K562 (cell line): Measurements from ENCODE around the gene PTPN1. TPM values are rescaled to one million over a fixed set of nuclear protein-coding genes. Genes with fewer than 3 reads are reported as not detected.
A peak's percentile ranks its signal among the peaks of the same experiment; 100 is the strongest.
"Not testable (repeated sequence)": the region's sequence is repeated elsewhere in the genome, so short reads cannot be mapped to it uniquely, and the experiment has no call there.

Experiments used
- ATAC-seq: fragments of 200-7000 bp; cut with Tn5 transposase; 3 replicates; pipeline ENCODE4 v1.9.1; 2020; ENCODE audit warnings: moderate library complexity
- BruUV-seq: library from RNA; stranded (reverse); fragments of 400-500 nt; replicated peaks from 2 replicates; lab custom pipeline; 2021; lab: Mats Ljungman, UMichigan
- CTCF ChIA-PET: fragments of 300-600 bp; formaldehyde crosslinking; extraction: SDS; loops from one replicate; lab custom pipeline; 2021; ENCODE audit warnings: low intra/inter-chr PET ratio; lab: Yijun Ruan, JAX
- POLR2A ChIA-PET: fragments of 300-600, 350-650 bp; sonication (Branson Sonifier 250); formaldehyde crosslinking; extraction: SDS; loops from one replicate; lab custom pipeline; 2021; ENCODE audit warnings: antibody characterized with exemption, inconsistent platforms; lab: Yijun Ruan, JAX
- DNase-seq, 4 experiments: peaks; one replicate each; pipeline versions ENCODE4 v3.0.0 to v3.0.0-alpha.2; 2011 to 2018; ENCODE audit warnings: low spot score in 3 of 4, mixed read lengths in 3 of 4; ENCODE audit errors: extremely low read depth in 1 of 4
- FAIRE-seq: peaks from 2 replicates; lab custom pipeline; 2011; peaks lifted over from hg19 to GRCh38; lab: Jason Lieb, UNC
- H2AFZ ChIP-seq: 2 replicates; pipeline ENCODE4 v1.6.0; 2011; ENCODE audit warnings: low read depth, low read length, control low read depth, inconsistent platforms
- H3K27ac ChIP-seq: fragments of 200-600 bp; 3 replicates; pipeline ENCODE4 v1.8.0; 2011; ENCODE audit warnings: low read depth, mild to moderate bottlenecking, control low read depth, inconsistent platforms, low read length, moderate library complexity, mixed read lengths; ENCODE audit errors: extremely low read depth
- H3K27me3 ChIP-seq, 2 experiments: fragments of 300-600 bp in 1 of 2; 2 replicates in 1 of 2; 3 replicates in 1 of 2; pipeline versions ENCODE4 v1.6.0 to v1.8.0; 2011; ENCODE audit warnings: inconsistent platforms in 2 of 2, low read length in 2 of 2, mild to moderate bottlenecking in 1 of 2, mixed read lengths in 1 of 2, moderate library complexity in 1 of 2; ENCODE audit not compliant: control insufficient read depth in 2 of 2, insufficient read depth in 2 of 2
- H3K36me3 ChIP-seq: fragments of 300-600 bp; 3 replicates; pipeline ENCODE4 v1.8.0; 2011; ENCODE audit warnings: mild to moderate bottlenecking, low read length, inconsistent platforms; ENCODE audit not compliant: control insufficient read depth, insufficient read depth
- H3K4me1 ChIP-seq, 2 experiments: fragments of 200-600 bp in 1 of 2; replicated peaks in 1 of 2; 2 replicates in 1 of 2; 3 replicates in 1 of 2; pipeline versions ENCODE4 v1.5.1 to v1.8.0; 2011; ENCODE audit warnings: inconsistent platforms in 2 of 2, low read length in 2 of 2, mild to moderate bottlenecking in 1 of 2, mixed read lengths in 1 of 2, moderate library complexity in 1 of 2; ENCODE audit not compliant: control insufficient read depth in 2 of 2, insufficient read depth in 2 of 2
- H3K4me2 ChIP-seq: 2 replicates; pipeline ENCODE4 v1.6.1; 2011; ENCODE audit warnings: low read length, control low read depth, inconsistent platforms, mixed read lengths; ENCODE audit not compliant: insufficient read depth
- H3K4me3 ChIP-seq: fragments of 200-600 bp; sonication (generic), shearing (Covaris generic); 2 replicates; pipeline ENCODE4 v1.5.1; 2016; ENCODE audit warnings: control low read depth, inconsistent platforms
- H3K79me2 ChIP-seq: fragments of 200-600 bp; 3 replicates; pipeline ENCODE4 v1.8.0; 2011; ENCODE audit warnings: low read length, inconsistent platforms; ENCODE audit not compliant: control insufficient read depth, insufficient read depth
- H3K9ac ChIP-seq, 2 experiments: 2 replicates each; pipeline versions ENCODE4 v1.6.0 to v1.6.1; 2011; ENCODE audit warnings: low read depth in 2 of 2, low read length in 2 of 2, control low read depth in 1 of 2, inconsistent platforms in 1 of 2, mild to moderate bottlenecking in 1 of 2, mixed read lengths in 1 of 2; ENCODE audit not compliant: insufficient read depth in 1 of 2
- H3K9me1 ChIP-seq: one replicate; pipeline ENCODE4 v1.6.0; 2011; ENCODE audit warnings: inconsistent platforms, mild to moderate bottlenecking, low read length, moderate library complexity; ENCODE audit not compliant: control insufficient read depth, insufficient read depth
- H3K9me3 ChIP-seq: replicated peaks from 2 replicates; pipeline ENCODE4 v1.5.1; 2011; ENCODE audit warnings: low read depth, low read length, inconsistent platforms; ENCODE audit not compliant: control insufficient read depth, insufficient read depth
- H4K20me1 ChIP-seq: replicated peaks from 2 replicates; pipeline ENCODE4 v1.6.1; 2011; ENCODE audit warnings: low read length, inconsistent platforms, mixed read lengths; ENCODE audit not compliant: control insufficient read depth, insufficient read depth
- FUS ChIP-seq: fragments of 200-400 bp; formaldehyde crosslinking; optimal IDR thresholded peaks from 2 replicates; pipeline ENCODE3; 2017; ENCODE audit warnings: low read depth, low read length
- SIN3A ChIP-seq, 2 experiments: fragments of 150-350 bp in 1 of 2; IDR thresholded peaks; 2 replicates each; pipeline ENCODE4 v1.6.1; 2011 to 2016; ENCODE audit warnings: borderline replicate concordance in 2 of 2, low read depth in 2 of 2, low read length in 2 of 2, mild to moderate bottlenecking in 2 of 2, moderate library complexity in 2 of 2; ENCODE audit not compliant: control insufficient read depth in 1 of 2
- ZNF3 ChIP-seq: fragments of 250-450 bp; sonication (Bioruptor Pico); IDR thresholded peaks from 2 replicates; pipeline ENCODE4 v1.5.0; 2021; ENCODE audit warnings: mild to moderate bottlenecking, moderate library complexity
- ZNF586 ChIP-seq: fragments of 450-650 bp; formaldehyde crosslinking; conservative IDR thresholded peaks from 2 replicates; pipeline ENCODE4 v1.4.0; 2020; ENCODE audit warnings: mild to moderate bottlenecking, moderate library complexity
- ZSCAN29 ChIP-seq: fragments of 450-650 bp; IDR thresholded peaks from 2 replicates; pipeline ENCODE4 v1.6.1; 2017
- WGBS: fragments of 100-300 bp; shearing (Covaris generic); methylation state at CpG from one replicate; pipeline ENCODE4 v1.1.6; 2016; ENCODE audit warnings: low coverage, mixed read lengths; ENCODE audit not compliant: insufficient coverage; ENCODE audit errors: missing lambda C conversion rate; 5-methylcytosine and 5-hydroxymethylcytosine counted together
- in situ Hi-C: fragments of 300-500 bp; cut with MboI; formaldehyde crosslinking; loops from 4 replicates; pipeline ENCODE4 v1.15.0; 2018; ENCODE audit warnings: inconsistent platforms, mixed read lengths
- intact Hi-C: fragments of 100-400 bp; cut with micrococcal nuclease; formaldehyde crosslinking; loops from 2 replicates; pipeline ENCODE4 v1.14.2; 2022
- polyA plus RNA-seq, 8 experiments: library from polyadenylated mRNA; depleted of rRNA in 4 of 8; stranded (reverse) in 5 of 8; unstranded in 3 of 8; fragments of >200 nt; fragmentation: Nextera tagmentation in 2 of 8; fragmentation: Illumina TruSeq in 1 of 8; extraction: Ambion mirVana in 2 of 8; extraction: Trizol in 1 of 8; gene quantifications; 2 replicates each; pipeline versions ENCODE4 v1.2.1 to v1.2.3, GENCODE V29; 2011 to 2014; ENCODE audit warnings: inconsistent platforms in 1 of 8, missing spikeins in 1 of 8
- total RNA-seq, 7 experiments: library from RNA; depleted of rRNA in 6 of 7; stranded (reverse); fragments of >200 nt in 6 of 7; fragmentation: Illumina TruSeq in 2 of 7; extraction: Trizol in 2 of 7; gene quantifications; 2 replicates each; pipeline versions ENCODE4 v1.2.1 to v1.2.3, GENCODE V29; 2011 to 2021; ENCODE audit warnings: low replicate concordance in 1 of 7

The PTPN1 gene
- total and polyA plus RNA-seq, 9 of the 15 experiments (the other 6 are each of a cell fraction or from before 2014, with no cell fraction given), result 11.0 to 85.3 (median 54.0) TPM

DNA sequence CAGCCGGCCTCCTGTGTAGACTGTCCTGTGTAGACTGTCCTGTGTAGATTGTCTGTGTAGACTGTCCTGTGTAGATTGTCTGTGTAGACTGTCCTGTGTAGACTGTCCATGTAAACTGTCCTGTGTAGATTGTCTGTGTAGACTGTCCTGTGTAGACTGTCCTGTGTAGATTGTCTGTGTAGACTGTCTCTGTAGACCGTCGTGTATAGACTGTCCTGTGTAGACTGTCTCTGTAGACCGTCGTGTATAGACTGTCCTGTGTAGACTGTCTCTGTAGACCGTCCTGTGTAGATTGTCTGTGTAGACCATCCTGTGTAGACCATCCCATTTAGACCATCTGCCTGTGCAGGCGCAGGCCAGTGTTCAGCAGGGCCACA, 59.3 kb downstream of the PTPN1 start:
- Histone ChIP-seq H3K27ac (peak overlapping the region; percentile 59; the same call in 2 of the 3 replicates), H3K79me2 (peaks cover 42% of the 10 kb centered on the region), H3K4me1 (peaks cover 4 to 22% of the 10 kb centered on the region in 2 experiments), H3K9ac (peak overlapping the region in 1 of 2 experiments; percentile 82; a peak in 2 of 4 replicates), H3K36me3 (peaks cover 95% of the 10 kb centered on the region)
- H3K4me3 ChIP-seq, FAIRE-seq, H2AFZ ChIP-seq, ATAC-seq, CTCF ChIA-PET, H3K9me1 ChIP-seq, intact Hi-C loops, H3K9me3 ChIP-seq, H3K27me3 ChIP-seq, DNase-seq, in situ Hi-C loops, H4K20me1 ChIP-seq, H3K4me2 ChIP-seq, BruUV-seq: not testable (repeated sequence)
- POLR2A ChIA-PET, result interaction anchor here (1.2 to 1.4 kb wide), 2 partner anchors 11 to 26 kb away, joined by 3 to 5 read pairs; no protein-coding TSS in a partner anchor
- peak; percentile 94 for TF ChIP-seq ZSCAN29
- 90% methylated on average over 7 of the region's 7 CpGs for WGBS

- no peak overlapping the region for H3K4me3 ChIP-seq
- H3K4me2 ChIP-seq, result no peak overlapping the region
- ChIA-PET POLR2A (interaction anchor here (0.6 to 1.3 kb wide), 10 partner anchors 11 to 515 kb away, joined by 3 to 4 read pairs (median 3); partner anchors contain the start of gene CEBPB), CTCF (interaction anchor here (0.6 to 1.1 kb wide), 4 partner anchors 32 to 960 kb away, joined by 3 to 4 read pairs (median 3); no protein-coding TSS in a partner anchor)
- no peaks in the 10 kb centered on the region for H3K9me3 ChIP-seq
- peaks cover 4 to 22% of the 10 kb centered on the region in 2 experiments for H3K4me1 ChIP-seq
- no peaks in the 10 kb centered on the region for H3K9me1 ChIP-seq
- FAIRE-seq (peak; percentile 86), DNase-seq (peak; percentile 35 to 75 (median 54)), ATAC-seq (peak; percentile 99)
- intact Hi-C loops (loop anchor here (1.0 to 5.0 kb wide), 4 partner anchors 57 to 383 kb away; no protein-coding TSS in a partner anchor), in situ Hi-C loops (loop anchor here (5.0 to 10.0 kb wide), 2 partner anchors 93 to 595 kb away; no protein-coding TSS in a partner anchor)
- H3K36me3 ChIP-seq, result peaks cover 95% of the 10 kb centered on the region
- H4K20me1 ChIP-seq, result no peaks in the 10 kb centered on the region
- H3K27me3 ChIP-seq, result no peaks in the 10 kb centered on the region
- H3K27ac ChIP-seq, result peak overlapping the region; percentile 59; the same call in 2 of the 3 replicates
- peak overlapping the region in 1 of 2 experiments; percentile 82; a peak in 2 of 4 replicates for H3K9ac ChIP-seq
- no TSS peak for BruUV-seq
- H2AFZ ChIP-seq, result no peak overlapping the region
- WGBS, result 85% methylated on average over 14 of the region's 14 CpGs
- peaks cover 42% of the 10 kb centered on the region for H3K79me2 ChIP-seq
- TF ChIP-seq SIN3A (IDR thresholded peaks at IDR 0.05; ENCODE audit: borderline replicate concordance in 2 of 2, control insufficient read depth in 1 of 2, low read depth in 2 of 2, low read length in 2 of 2) (no peak), ZNF3 (no peak), ZNF586 (no peak), FUS (no peak)
These were observed 60.0 kb downstream of the PTPN1 start for GRCh38 chr20:50569864-50570836.
